DMS153 (cell line): ENCODE measurements around the gene CTNND2.

Experiments used
- DNase-seq: peaks from one replicate; lab custom pipeline; 2025; lab: John Stamatoyannopoulos, UW

Gene CTNND2

GRCh38 chr5:10984021-10984715 lies 920.1 kb downstream of the CTNND2 start:
- DNase-seq = no peak

GRCh38 chr5:10982626-10983025 lies 921.6 kb downstream of the CTNND2 start:
- no peak for DNase-seq

GRCh38 chr5:10981932-10982331 lies 922.3 kb downstream of the CTNND2 start:
- DNase-seq = no peak

GRCh38 chr5:10977011-10977410 lies 927.2 kb downstream of the CTNND2 start:
- no peak for DNase-seq

- DNase-seq = no peak
Measured at GRCh38 chr5:10975945-10976344, 928.3 kb downstream of the CTNND2 start.

GRCh38 chr5:10974850-10975249 lies 929.4 kb downstream of the CTNND2 start:
- no peak for DNase-seq

GRCh38 chr5:10973316-10973715 lies 930.9 kb downstream of the CTNND2 start:
- no peak for DNase-seq

- DNase-seq = no peak
Measured at GRCh38 chr5:10969684-10970180, 934.5 kb downstream of the CTNND2 start.

- no peak for DNase-seq
Measured at GRCh38 chr5:10964806-10965205, 939.4 kb downstream of the CTNND2 start.

GRCh38 chr5:10958728-10959127 lies 945.5 kb downstream of the CTNND2 start:
- DNase-seq = no peak

- no peak for DNase-seq
Measured at GRCh38 chr5:10949856-10950630, 954.2 kb downstream of the CTNND2 start.

GRCh38 chr5:10946050-10946449 lies 958.2 kb downstream of the CTNND2 start:
- no peak for DNase-seq

GRCh38 chr5:10941900-10942299 lies 962.3 kb downstream of the CTNND2 start:
- DNase-seq = no peak

GRCh38 chr5:10936081-10936855 lies 968.0 kb downstream of the CTNND2 start:
- no peak for DNase-seq

- DNase-seq = no peak
Measured at GRCh38 chr5:10935536-10935935, 968.7 kb downstream of the CTNND2 start.

- DNase-seq = no peak
Measured at GRCh38 chr5:10934783-10935355, 969.4 kb downstream of the CTNND2 start.

- DNase-seq = no peak
Measured at GRCh38 chr5:10933121-10933520, 971.1 kb downstream of the CTNND2 start.

GRCh38 chr5:10932426-10932825 lies 971.8 kb downstream of the CTNND2 start:
- DNase-seq = no peak

- no peak for DNase-seq
Measured at GRCh38 chr5:10927608-10928007, 976.6 kb downstream of the CTNND2 start.

GRCh38 chr5:10923310-10923709 lies 980.9 kb downstream of the CTNND2 start:
- no peak for DNase-seq
